ENCODE results near the gene USP25.

USP25 gene

DNA sequence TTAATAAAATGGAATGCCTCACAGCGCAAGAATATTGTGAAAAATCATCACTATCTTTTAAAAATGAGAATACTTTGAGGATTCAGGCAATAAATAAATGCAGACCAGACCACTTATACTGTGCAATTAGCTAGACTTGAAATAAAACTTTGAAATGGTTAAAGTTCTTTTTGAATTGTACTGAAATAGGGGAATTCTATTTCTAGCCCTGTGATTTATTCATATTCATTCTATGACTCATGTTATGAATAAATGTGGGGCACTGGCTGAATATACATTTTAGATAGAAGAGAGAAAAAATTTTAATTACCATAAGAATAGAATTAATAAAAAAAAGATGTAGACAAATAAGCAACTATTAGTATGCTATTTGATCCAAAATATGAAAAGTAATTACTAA is 16.4 kb upstream of the USP25 start:
- H3K27ac ChIP-seq (ENCODE audit: low read length) = no peak overlapping the region
- no peaks in the 10 kb centered on the region for H3K27me3 ChIP-seq (ENCODE audit: insufficient read depth, low read length)
- H3K9me3 ChIP-seq (ENCODE audit: insufficient read depth, low read depth, low read length) = no peaks in the 10 kb centered on the region
- H3K36me3 ChIP-seq (ENCODE audit: insufficient read depth, low read depth, low read length) = no peaks in the 10 kb centered on the region
- no peaks in the 10 kb centered on the region for H3K4me1 ChIP-seq (ENCODE audit: insufficient read depth, low read length)
- no peak overlapping the region for H3K4me3 ChIP-seq (ENCODE audit: low read length)
- no peak overlapping the region for H3K9ac ChIP-seq (ENCODE audit: low read depth, low read length)

DNA sequence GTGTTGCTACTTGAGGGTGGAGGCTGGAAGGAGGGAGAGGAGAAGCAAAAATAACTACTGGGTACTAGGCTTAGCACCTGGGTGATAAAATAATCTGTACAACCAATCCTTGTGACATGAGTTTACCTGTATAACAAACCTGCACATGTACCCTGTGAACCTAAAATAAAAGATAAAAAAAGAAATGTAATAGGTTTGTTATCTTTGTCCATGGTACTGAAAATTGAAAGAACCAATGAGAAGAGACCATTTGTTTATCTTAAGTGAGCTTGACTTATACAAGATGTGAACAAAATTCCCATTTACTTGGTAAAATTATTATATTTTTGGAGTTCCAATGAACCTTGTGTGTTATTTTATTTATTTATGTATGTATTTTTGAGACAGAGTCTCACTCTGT is 11.1 kb upstream of the USP25 start:
- Histone ChIP-seq H3K9me3 (ENCODE audit: insufficient read depth, low read depth, low read length) (no peaks in the 10 kb centered on the region), H3K36me3 (ENCODE audit: insufficient read depth, low read depth, low read length) (no peaks in the 10 kb centered on the region), H3K27ac (ENCODE audit: low read length) (no peak overlapping the region), H3K27me3 (ENCODE audit: insufficient read depth, low read length) (no peaks in the 10 kb centered on the region), H3K9ac (ENCODE audit: low read depth, low read length) (no peak overlapping the region), H3K4me3 (ENCODE audit: low read length) (no peak overlapping the region), H3K4me1 (ENCODE audit: insufficient read depth, low read length) (peaks cover 7% of the 10 kb centered on the region; the same call in 1 of the 2 replicates)

DNA sequence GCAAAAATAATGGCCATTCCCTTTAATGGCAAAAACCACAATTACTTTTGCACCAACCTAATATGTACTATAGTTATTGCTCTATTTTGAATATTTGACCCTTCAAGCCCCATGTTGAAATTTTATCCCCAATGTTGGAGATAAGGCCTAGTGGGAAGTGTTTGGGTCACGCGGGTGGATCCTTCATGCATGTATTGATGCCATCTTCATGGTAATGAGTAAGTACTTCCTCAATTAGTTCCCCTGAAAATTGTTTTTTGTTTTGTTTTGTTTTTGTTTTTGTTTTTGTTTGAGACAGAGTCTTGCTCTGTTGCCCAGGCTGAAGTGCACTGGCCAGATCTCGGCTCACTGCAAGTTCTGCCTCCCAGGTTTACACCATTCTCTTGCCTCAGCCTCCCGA is 9.8 kb upstream of the USP25 start:
- peaks cover 7% of the 10 kb centered on the region; the same call in 1 of the 2 replicates for H3K4me1 ChIP-seq (ENCODE audit: insufficient read depth, low read length)
- no peaks in the 10 kb centered on the region for H3K36me3 ChIP-seq (ENCODE audit: insufficient read depth, low read depth, low read length)
- H3K9ac ChIP-seq (ENCODE audit: low read depth, low read length) = no peak overlapping the region
- H3K9me3 ChIP-seq (ENCODE audit: insufficient read depth, low read depth, low read length) = no peaks in the 10 kb centered on the region
- no peak overlapping the region for H3K4me3 ChIP-seq (ENCODE audit: low read length)
- H3K27ac ChIP-seq (ENCODE audit: low read length) = no peak overlapping the region
- no peaks in the 10 kb centered on the region for H3K27me3 ChIP-seq (ENCODE audit: insufficient read depth, low read length)

DNA sequence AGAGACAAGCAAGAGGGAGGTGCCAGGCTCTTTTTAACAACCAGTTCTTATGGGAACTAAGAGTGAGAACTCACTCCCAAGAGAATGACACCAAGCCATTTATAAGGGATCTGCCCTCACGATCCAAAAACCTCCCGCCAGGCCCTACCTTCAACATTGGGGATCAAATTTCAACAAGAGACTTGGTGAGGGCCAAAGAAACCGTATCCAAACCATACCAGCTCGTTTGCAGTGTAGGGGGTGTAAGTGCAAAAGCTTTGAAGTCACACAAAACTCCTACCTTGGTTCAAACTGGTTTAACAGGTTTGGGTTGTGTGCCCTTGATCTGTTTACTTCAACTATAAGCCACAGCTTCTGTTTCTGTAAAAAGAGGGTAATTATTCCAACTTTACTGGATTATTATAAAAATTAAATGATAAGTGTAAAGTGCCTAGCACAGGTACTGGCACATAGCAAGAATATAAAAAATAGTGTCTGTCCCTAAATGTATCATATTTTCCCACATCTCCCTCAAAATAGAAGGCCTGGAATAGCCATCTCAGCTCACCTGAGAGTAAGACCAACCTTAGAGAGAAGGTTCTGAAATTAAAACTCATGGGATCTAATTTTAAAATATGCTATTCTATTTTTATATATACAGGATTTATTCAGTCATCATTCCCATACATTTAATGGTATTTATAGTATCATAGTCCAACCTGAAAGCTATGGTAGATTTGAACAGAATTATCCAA is 7.0 kb upstream of the USP25 start:
- Histone ChIP-seq H3K27ac (ENCODE audit: low read length) (no peak overlapping the region), H3K4me1 (ENCODE audit: insufficient read depth, low read length) (peaks cover 7% of the 10 kb centered on the region; the same call in 1 of the 2 replicates)

DNA sequence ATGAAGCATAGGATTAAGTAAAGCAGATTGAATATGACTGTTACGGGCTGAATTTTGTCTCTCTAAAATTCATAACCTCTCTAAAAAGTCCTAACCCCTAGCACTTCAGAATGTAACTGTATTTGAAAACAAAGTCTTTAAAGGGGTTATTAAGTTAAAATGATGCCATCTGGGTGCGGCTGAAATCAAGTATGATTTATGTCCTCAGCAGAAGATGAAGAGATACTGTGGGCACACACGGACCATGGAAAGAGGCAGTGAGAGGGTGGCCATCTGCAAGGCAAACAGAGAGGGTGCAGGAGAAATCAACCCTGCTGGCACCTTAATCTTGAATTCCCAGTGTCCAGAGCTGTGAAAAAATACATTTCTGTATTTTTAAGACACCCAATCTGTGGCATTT is 3.8 kb upstream of the USP25 start:
- no peaks in the 10 kb centered on the region for H3K36me3 ChIP-seq (ENCODE audit: insufficient read depth, low read depth, low read length)
- H3K4me1 ChIP-seq (ENCODE audit: insufficient read depth, low read length) = peaks cover 7% of the 10 kb centered on the region; the same call in 1 of the 2 replicates
- H3K4me3 ChIP-seq (ENCODE audit: low read length) = no peak overlapping the region
- no peak overlapping the region for H3K9ac ChIP-seq (ENCODE audit: low read depth, low read length)
- peaks cover 11% of the 10 kb centered on the region; the same call in 1 of the 2 replicates for H3K27me3 ChIP-seq (ENCODE audit: insufficient read depth, low read length)
- H3K9me3 ChIP-seq (ENCODE audit: insufficient read depth, low read depth, low read length) = no peaks in the 10 kb centered on the region
- no peak overlapping the region for H3K27ac ChIP-seq (ENCODE audit: low read length)

More for the DNA sequence above, 7.0 kb upstream of the USP25 start:
- H3K9ac ChIP-seq (ENCODE audit: low read depth, low read length) = no peak overlapping the region
- H3K36me3 ChIP-seq (ENCODE audit: insufficient read depth, low read depth, low read length) = no peaks in the 10 kb centered on the region
- no peaks in the 10 kb centered on the region for H3K27me3 ChIP-seq (ENCODE audit: insufficient read depth, low read length)
- H3K9me3 ChIP-seq (ENCODE audit: insufficient read depth, low read depth, low read length) = no peaks in the 10 kb centered on the region
- H3K4me3 ChIP-seq (ENCODE audit: low read length) = no peak overlapping the region

DNA sequence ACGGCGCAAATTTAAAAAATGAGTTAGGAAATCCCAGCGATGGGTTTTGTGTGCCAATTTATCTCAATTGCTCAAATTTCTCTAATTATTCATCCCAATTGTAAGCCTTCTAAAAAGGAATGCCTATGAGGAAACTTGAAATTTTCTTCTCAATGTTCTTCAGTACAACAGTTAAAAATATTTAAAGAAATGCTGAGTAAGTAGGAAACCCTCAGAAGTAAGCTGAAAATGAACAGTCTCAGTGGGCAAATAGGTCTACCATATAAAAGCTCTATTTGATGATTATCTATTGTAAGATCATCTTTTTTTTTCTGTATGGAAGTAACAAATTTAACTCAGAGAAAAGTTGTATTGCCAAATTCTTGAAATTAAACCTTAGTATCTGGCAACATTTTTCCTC is 1.7 kb upstream of the USP25 start:
- H3K4me1 ChIP-seq (ENCODE audit: insufficient read depth, low read length) = no peaks in the 10 kb centered on the region; the same call in 1 of the 2 replicates

DNA sequence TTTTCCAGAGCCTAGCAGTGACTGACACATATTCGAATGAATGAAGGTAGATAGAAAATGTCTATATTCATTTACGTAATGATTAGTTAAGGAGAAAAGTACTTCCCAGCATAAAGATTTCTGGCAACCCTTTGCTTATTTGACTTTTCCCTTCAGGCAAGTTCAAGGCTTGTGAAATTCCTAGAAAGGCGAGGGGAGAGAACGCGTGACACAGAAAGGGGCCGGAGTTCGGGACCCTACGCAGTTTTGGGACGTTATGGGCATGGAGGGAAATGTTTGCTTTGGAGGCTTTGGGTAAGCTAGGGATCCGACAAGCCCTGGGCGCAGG is 472 bp upstream of the USP25 start:
- H3K4me3 ChIP-seq (ENCODE audit: low read length) = peak overlapping the region; percentile 82
- H3K27ac ChIP-seq (ENCODE audit: low read length) = no peak overlapping the region
- no peaks in the 10 kb centered on the region for H3K36me3 ChIP-seq (ENCODE audit: insufficient read depth, low read depth, low read length)
- no peaks in the 10 kb centered on the region; the same call in 1 of the 2 replicates for H3K4me1 ChIP-seq (ENCODE audit: insufficient read depth, low read length)
- peak overlapping the region; percentile 73; the same call in 1 of the 2 replicates for H3K9ac ChIP-seq (ENCODE audit: low read depth, low read length)
- H3K27me3 ChIP-seq (ENCODE audit: insufficient read depth, low read length) = peaks cover 11% of the 10 kb centered on the region; the same call in 1 of the 2 replicates
- no peaks in the 10 kb centered on the region for H3K9me3 ChIP-seq (ENCODE audit: insufficient read depth, low read depth, low read length)

More for the DNA sequence above, 1.7 kb upstream of the USP25 start:
- no peak overlapping the region for H3K9ac ChIP-seq (ENCODE audit: low read depth, low read length)
- no peaks in the 10 kb centered on the region for H3K9me3 ChIP-seq (ENCODE audit: insufficient read depth, low read depth, low read length)
- H3K27me3 ChIP-seq (ENCODE audit: insufficient read depth, low read length) = peaks cover 11% of the 10 kb centered on the region; the same call in 1 of the 2 replicates
- no peak overlapping the region for H3K4me3 ChIP-seq (ENCODE audit: low read length)
- H3K36me3 ChIP-seq (ENCODE audit: insufficient read depth, low read depth, low read length) = no peaks in the 10 kb centered on the region
- no peak overlapping the region for H3K27ac ChIP-seq (ENCODE audit: low read length)

DNA sequence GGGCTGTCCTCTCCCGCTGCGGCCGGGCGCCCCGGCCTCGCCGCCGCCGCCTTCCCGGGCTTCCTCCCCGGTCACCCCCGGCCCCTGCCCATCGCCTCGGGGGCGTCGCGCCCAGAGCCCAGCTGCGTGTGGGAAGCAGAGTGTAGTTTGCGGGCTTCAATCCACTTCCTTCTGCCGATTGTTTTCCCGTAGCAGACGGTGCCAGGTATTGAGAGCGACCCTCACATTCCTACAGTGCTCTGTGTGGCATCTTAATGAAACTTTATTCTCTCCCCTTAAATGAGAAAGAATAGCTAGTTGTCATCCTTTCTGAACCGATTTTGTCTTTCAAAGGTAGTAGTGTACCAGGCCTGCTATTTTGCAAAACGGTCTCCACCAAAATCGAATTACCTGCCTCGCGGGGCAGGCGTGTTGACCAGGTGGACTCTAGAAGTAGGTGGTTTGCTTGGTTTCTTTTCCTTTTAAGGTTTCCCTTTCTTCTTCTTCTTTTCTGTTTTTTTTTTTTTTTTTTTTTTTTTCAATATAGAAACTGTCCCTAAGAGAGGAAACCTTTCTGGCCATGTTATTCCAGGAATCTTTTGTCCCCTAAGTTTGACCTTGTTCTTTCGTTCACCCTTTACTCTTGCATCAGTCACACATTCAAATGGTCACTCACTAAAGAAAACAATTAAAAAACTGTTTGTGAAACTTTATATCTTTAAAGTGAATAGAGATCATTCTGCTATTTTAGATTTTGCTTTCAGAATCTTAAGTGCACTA is 881 bp downstream of the USP25 start:
- Histone ChIP-seq H3K27ac (ENCODE audit: low read length) (peak overlapping the region; percentile 89), H3K36me3 (ENCODE audit: insufficient read depth, low read depth, low read length) (no peaks in the 10 kb centered on the region), H3K4me1 (ENCODE audit: insufficient read depth, low read length) (no peaks in the 10 kb centered on the region; the same call in 1 of the 2 replicates), H3K9me3 (ENCODE audit: insufficient read depth, low read depth, low read length) (no peaks in the 10 kb centered on the region), H3K9ac (ENCODE audit: low read depth, low read length) (peak overlapping the region; percentile 97), H3K27me3 (ENCODE audit: insufficient read depth, low read length) (peaks cover 11% of the 10 kb centered on the region; the same call in 1 of the 2 replicates), H3K4me3 (ENCODE audit: low read length) (peak overlapping the region; percentile 100)

DNA sequence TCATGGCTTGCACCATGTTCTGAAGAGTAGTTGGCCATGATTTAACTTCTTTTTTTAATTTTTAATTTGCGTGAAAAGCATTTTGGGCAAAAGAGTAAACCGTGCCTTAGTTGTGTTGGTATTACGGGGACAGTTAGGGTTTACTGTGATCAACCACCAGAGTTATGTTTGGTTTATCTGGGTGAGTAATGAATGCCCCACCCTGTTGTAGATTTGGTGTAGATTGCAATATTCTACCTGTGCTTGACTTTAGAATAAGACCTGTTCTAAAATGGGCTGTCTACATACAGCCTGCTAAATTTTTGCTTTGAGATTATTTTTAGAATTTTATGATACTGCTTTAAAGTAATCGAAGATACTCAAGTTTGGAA is 1.4 kb downstream of the USP25 start:
- Histone ChIP-seq H3K36me3 (ENCODE audit: insufficient read depth, low read depth, low read length) (no peaks in the 10 kb centered on the region), H3K9ac (ENCODE audit: low read depth, low read length) (peak overlapping the region; percentile 97), H3K27ac (ENCODE audit: low read length) (peak overlapping the region; percentile 55), H3K4me1 (ENCODE audit: insufficient read depth, low read length) (peaks cover 3% of the 10 kb centered on the region; the same call in 1 of the 2 replicates), H3K9me3 (ENCODE audit: insufficient read depth, low read depth, low read length) (no peaks in the 10 kb centered on the region), H3K27me3 (ENCODE audit: insufficient read depth, low read length) (peaks cover 11% of the 10 kb centered on the region; the same call in 1 of the 2 replicates), H3K4me3 (ENCODE audit: low read length) (peak overlapping the region; percentile 100)

DNA sequence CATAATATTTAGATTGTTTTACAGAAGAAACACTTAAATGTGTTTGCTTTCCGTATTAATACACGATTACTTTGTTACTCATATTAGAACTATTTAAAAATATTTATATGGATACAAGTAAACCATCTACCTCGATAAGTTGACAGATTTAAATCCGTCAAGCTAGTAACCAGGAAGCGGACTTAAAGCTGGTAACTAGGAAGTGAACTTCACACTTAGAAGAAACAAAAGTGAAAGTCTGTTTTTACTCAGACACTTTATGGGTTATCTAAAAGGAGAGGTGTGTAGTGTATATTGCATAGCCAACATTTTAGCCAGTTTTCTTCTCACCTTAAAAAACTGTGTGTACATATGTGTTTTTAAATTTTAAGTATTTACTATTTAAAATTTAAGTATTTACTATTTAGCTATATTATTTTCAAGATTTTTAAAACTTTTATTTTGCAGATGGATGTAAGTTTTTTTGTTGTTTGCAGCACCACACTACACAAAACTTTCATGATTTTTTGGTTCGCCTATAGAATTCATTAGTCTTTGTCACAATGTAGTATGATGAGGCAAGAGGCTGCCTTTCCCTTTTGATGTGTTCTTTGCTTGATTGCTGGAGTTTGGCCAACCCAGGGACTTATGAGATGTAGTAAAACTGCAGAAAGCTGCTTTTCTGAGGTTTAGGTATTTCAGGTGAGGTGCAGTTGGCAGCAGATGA is 2.7 kb downstream of the USP25 start:
- H3K27ac ChIP-seq (ENCODE audit: low read length) = no peak overlapping the region
- H3K4me1 ChIP-seq (ENCODE audit: insufficient read depth, low read length) = peaks cover 4% of the 10 kb centered on the region; the same call in 1 of the 2 replicates
- H3K36me3 ChIP-seq (ENCODE audit: insufficient read depth, low read depth, low read length) = no peaks in the 10 kb centered on the region
- no peaks in the 10 kb centered on the region for H3K9me3 ChIP-seq (ENCODE audit: insufficient read depth, low read depth, low read length)
- H3K27me3 ChIP-seq (ENCODE audit: insufficient read depth, low read length) = peaks cover 11% of the 10 kb centered on the region; the same call in 1 of the 2 replicates
- no peak overlapping the region for H3K9ac ChIP-seq (ENCODE audit: low read depth, low read length)
- H3K4me3 ChIP-seq (ENCODE audit: low read length) = peak overlapping the region; percentile 100

DNA sequence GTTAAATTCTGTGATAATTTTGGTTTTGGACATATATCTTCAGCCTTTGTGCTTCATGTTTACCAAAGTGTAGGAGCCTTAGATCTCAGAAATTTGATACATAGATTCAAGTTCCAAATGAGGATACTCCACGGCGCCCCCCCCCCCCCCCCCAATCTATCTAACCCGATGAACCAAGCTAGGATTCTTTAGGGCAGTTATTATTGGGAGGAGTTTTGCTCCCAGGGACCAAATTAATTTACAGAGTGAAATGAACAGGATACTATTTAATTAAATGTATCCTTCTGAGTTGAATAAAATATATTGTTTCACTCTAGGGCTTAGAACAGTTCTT is 3.2 kb downstream of the USP25 start:
- H3K9ac ChIP-seq (ENCODE audit: low read depth, low read length) = no peak overlapping the region
- no peaks in the 10 kb centered on the region for H3K9me3 ChIP-seq (ENCODE audit: insufficient read depth, low read depth, low read length)
- H3K27ac ChIP-seq (ENCODE audit: low read length) = no peak overlapping the region
- H3K4me1 ChIP-seq (ENCODE audit: insufficient read depth, low read length) = peaks cover 5% of the 10 kb centered on the region; the same call in 1 of the 2 replicates
- H3K36me3 ChIP-seq (ENCODE audit: insufficient read depth, low read depth, low read length) = no peaks in the 10 kb centered on the region
- H3K27me3 ChIP-seq (ENCODE audit: insufficient read depth, low read length) = peaks cover 11% of the 10 kb centered on the region; the same call in 1 of the 2 replicates
- 0 out of 2 replicates have a peak overlapping the region, but pooled peaks have one; percentile 6 for H3K4me3 ChIP-seq (ENCODE audit: low read length)
